ENCODE results near the gene IQCH.
"Not testable (repeated sequence)": the region's sequence is repeated elsewhere in the genome, so short reads cannot be mapped to it uniquely, and the experiment has no call there.

GRCh38 chr15:67436351-67437250 lies 182.0 kb downstream of the IQCH start:
- not testable (repeated sequence) for TF ChIP-seq CTCF, EP300, POLR2A (IDR thresholded peaks at IDR 0.05)
